ENCODE results near the gene RRP8.

RRP8 gene

GRCh38 chr11:6615882-6616585 is 12.6 kb upstream of the RRP8 start:
- Histone ChIP-seq H3K27ac (replicated peaks) (no peak overlapping the region), H3K27me3 (ENCODE audit: insufficient read depth, poor library complexity, severe bottlenecking) (no peaks in the 10 kb centered on the region), H3K4me3 (replicated peaks; ENCODE audit: insufficient read depth, low read length) (no peak overlapping the region)
- DNase-seq (ENCODE audit: low read depth in 1 of 2, low spot score in 1 of 2): no peak
- no peak for TF ChIP-seq CTCF (IDR thresholded peaks at IDR 0.05; ENCODE audit: insufficient read depth, low read length)

GRCh38 chr11:6615046-6615445 is 11.6 kb upstream of the RRP8 start:
- no peak for DNase-seq (ENCODE audit: low read depth in 1 of 2, low spot score in 1 of 2)
- Histone ChIP-seq H3K27me3 (ENCODE audit: insufficient read depth, poor library complexity, severe bottlenecking) (no peaks in the 10 kb centered on the region), H3K4me3 (replicated peaks; ENCODE audit: insufficient read depth, low read length) (no peak overlapping the region), H3K27ac (replicated peaks) (no peak overlapping the region)
- TF ChIP-seq GABPA (IDR thresholded peaks at IDR 0.05; ENCODE audit: low read depth) (no peak), CTCF (IDR thresholded peaks at IDR 0.05; ENCODE audit: insufficient read depth, low read length) (no peak), POLR2AphosphoS5 (IDR thresholded peaks at IDR 0.05; ENCODE audit: low read depth) (no peak), REST (IDR thresholded peaks at IDR 0.05; ENCODE audit: insufficient replicate concordance, low read depth) (no peak), SPI1 (IDR thresholded peaks at IDR 0.05; ENCODE audit: borderline replicate concordance, low read depth) (no peak)

GRCh38 chr11:6614446-6614845 is 11.0 kb upstream of the RRP8 start:
- Histone ChIP-seq H3K27me3 (ENCODE audit: insufficient read depth, poor library complexity, severe bottlenecking) (no peaks in the 10 kb centered on the region), H3K4me3 (replicated peaks; ENCODE audit: insufficient read depth, low read length) (no peak overlapping the region), H3K27ac (replicated peaks) (no peak overlapping the region)
- DNase-seq (ENCODE audit: low read depth in 1 of 2, low spot score in 1 of 2): no peak
- no peak for TF ChIP-seq CTCF (IDR thresholded peaks at IDR 0.05; ENCODE audit: insufficient read depth, low read length)
- no peak for TF ChIP-seq REST (IDR thresholded peaks at IDR 0.05; ENCODE audit: insufficient replicate concordance, low read depth)
- TF ChIP-seq GABPA (IDR thresholded peaks at IDR 0.05; ENCODE audit: low read depth): no peak
- TF ChIP-seq SPI1 (IDR thresholded peaks at IDR 0.05; ENCODE audit: borderline replicate concordance, low read depth): no peak
- TF ChIP-seq POLR2AphosphoS5 (IDR thresholded peaks at IDR 0.05; ENCODE audit: low read depth): no peak

- no peak overlapping the region for H3K27ac ChIP-seq (replicated peaks)
- H3K4me3 ChIP-seq (replicated peaks; ENCODE audit: insufficient read depth, low read length): no peak overlapping the region
- no peaks in the 10 kb centered on the region for H3K27me3 ChIP-seq (ENCODE audit: insufficient read depth, poor library complexity, severe bottlenecking)
- DNase-seq (ENCODE audit: low read depth in 1 of 2, low spot score in 1 of 2): no peak
- TF ChIP-seq CTCF (IDR thresholded peaks at IDR 0.05; ENCODE audit: insufficient read depth, low read length) (no peak), REST (IDR thresholded peaks at IDR 0.05; ENCODE audit: insufficient replicate concordance, low read depth) (no peak), POLR2AphosphoS5 (IDR thresholded peaks at IDR 0.05; ENCODE audit: low read depth) (no peak), GABPA (IDR thresholded peaks at IDR 0.05; ENCODE audit: low read depth) (no peak), SPI1 (IDR thresholded peaks at IDR 0.05; ENCODE audit: borderline replicate concordance, low read depth) (no peak)
These were observed 10.1 kb upstream of the RRP8 start for GRCh38 chr11:6613496-6613895.

All from HL-60 (cell line).